ENCODE results near the gene SKIC8. TPM values are rescaled to one million over a fixed set of nuclear protein-coding genes. Genes with fewer than 3 reads are reported as not detected.

The SKIC8 gene
- 83.2 to 115 TPM (median 85.4 TPM) in 5 replicates for total RNA-seq (2022; extraction: Qiagen RNA extraction)

DNA sequence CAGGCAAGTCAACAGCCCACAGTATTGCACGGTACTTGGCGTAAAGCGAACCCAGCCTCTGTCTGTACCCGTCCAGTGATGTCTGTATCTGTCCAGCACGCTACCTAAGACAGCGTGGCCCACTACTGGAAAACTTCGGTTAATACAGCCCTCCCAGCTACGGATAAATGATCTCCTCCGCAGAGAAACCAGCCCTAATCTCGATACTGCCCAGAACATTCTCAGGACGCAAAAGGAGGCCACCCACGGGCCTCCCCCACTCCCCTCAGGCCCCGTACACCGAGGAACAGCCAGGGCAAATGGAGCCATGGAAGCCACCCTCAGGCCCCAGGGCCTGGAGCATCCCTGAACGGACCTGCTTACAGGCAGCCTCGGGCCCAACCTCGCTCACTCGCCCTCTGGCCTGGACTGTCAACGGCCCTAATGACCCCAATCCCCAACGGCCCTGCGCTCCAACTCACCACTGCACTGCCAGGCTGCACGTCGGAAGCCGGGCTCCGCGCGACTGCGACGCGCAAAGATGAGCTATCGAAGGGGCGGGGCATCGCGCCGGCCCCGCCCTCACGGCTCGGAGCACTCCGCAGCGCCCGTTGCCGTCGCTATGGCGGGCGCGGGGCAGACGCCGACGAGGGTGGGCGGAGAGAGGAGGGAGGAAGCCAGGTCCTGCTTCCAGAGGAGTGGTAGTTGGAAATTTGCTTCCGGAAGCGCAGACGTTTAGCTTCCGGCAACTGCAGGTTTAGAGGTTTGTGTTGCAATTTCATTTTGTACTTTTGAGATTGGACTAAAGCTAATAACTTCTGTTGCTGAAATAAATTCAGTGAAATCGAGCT lies at the start of gene SKIC8:
TSS of gene SKIC8 (minus strand) at position 509 of the 830 bp plus-strand sequence. CDS start 3,923 bp downstream, outside the sequence.

DNA sequence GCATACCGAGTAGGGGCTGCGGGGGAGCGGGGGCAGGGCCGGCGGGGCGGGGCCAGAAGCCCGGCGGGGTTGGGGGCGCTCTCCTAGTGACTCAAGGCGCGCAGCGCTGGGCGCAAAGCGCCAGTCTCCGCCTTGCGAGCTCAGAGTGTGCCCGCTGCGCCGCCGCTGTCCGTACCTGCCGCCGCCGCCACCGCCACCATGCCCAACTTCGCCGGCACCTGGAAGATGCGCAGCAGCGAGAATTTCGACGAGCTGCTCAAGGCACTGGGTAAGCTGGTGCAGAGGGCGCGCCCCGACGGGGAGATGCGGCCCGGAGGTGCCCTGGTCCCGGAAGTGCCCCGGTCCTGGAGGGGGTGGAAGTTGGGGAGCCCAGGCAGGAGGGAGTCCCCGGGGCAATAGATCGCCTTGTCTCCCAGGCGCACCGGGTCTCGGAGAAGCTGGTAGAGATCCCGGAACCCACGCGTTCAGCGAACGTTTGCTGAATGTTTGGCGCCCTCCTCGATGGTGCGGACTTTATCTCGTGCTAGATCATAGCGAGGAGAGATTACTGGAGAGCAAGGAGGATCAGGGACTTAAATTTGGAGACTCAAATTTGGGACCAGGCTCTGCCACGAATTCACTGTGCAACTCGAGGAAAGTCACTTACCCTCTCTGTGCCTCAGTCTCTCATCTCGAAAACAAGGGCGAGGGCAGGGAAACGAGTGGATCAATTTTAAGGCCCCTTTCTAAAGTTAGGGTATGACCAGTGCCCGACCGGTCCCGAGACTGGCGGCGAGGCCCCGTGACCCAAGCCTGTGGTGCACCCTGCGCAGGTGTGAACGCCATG lies 41.0 kb upstream of the SKIC8 start, which contains the start of gene CRABP1:
TSS of gene CRABP1 (plus strand) at position 123 of the 826 bp plus-strand sequence. CDS start at position 199, 76 bp downstream.

DNA sequence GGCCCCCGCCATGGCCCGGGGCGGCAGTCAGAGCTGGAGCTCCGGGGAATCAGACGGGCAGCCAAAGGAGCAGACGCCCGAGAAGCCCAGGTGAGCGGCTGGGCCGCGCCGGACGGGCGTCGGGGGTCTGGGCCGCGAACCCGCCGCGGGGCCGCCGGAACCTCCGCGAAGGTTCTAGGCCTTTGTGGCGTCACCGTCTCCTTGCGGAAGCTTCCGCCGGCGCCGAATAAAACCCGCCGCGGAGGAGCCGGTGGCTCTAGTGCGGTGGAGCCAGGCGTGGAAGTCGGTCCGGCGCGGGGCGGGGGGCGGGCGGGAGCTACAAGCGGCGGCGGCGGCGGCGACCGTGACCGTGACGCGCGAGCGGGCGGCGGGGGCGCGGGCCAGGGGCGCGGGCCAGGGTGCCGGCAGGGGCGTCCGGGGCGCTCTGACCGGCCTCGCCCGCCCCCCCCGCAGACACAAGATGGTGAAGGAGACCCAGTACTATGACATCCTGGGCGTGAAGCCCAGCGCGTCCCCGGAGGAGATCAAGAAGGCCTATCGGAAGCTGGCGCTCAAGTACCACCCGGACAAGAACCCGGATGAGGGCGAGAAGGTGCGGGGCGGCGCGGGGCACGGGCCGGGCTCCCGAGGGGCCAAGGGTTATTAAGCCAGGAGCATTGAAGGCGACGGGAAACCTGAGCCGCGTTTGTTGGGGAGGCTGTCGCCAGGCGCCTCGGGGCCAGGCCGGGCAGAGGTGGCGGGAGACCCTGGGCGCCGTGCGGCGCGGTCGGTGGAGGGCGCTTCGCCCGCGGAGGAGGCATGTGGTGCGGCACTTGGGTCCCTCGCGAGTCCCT lies 34.9 kb downstream of the SKIC8 start, which contains the start of gene DNAJA4:
TSS of gene DNAJA4 (plus strand) at position 259 of the 833 bp plus-strand sequence. CDS start at position 461, 202 bp downstream.

DNA sequence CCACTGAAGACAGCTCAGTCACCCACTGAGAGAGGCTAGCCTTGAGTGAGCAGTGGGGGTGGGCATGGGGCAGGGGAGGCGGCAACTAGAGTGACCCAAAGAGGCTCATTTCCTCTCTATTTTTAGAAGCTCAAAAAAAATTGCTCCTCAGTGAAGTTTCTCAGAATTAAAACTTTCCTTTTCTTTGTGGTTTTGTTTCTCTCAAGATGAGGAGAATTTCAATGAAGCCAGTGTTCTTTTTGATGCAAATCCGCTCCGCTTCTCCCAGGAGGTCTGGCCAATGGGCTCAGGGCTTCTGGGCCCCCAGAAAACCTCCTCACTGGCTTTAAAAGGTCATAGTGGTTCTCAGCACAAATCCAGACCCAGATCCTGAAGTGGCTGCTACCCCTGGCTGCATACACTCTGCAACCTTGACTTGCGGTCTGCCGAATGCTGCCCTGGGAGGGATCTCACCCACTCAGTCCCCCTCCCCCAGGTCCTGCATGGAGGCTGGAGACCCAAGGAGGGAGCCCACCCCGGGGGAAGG lies 64.8 kb downstream of the SKIC8 start, which contains the start of gene ACSBG1:
TSS of gene ACSBG1 (minus strand) at position 51 of the 526 bp plus-strand sequence. CDS start 64 bp downstream, outside the sequence.

Other genes starting within 250 kb of the SKIC8 start
- gene TBC1D2B, start 221.9 kb downstream of the SKIC8 start, total RNA-seq (2022; extraction: Qiagen RNA extraction): 11.7 to 18.0 TPM (median 16.7 TPM) in 5 replicates
- not detected in 5 replicates for gene SH2D7, start 207.0 kb downstream of the SKIC8 start, total RNA-seq (2022; extraction: Qiagen RNA extraction)
- 27.4 to 28.1 TPM (median 27.9 TPM) in 5 replicates for gene CIB2, start 168.2 kb downstream of the SKIC8 start, total RNA-seq (2022; extraction: Qiagen RNA extraction)
- 78.0 to 89.7 TPM (median 78.5 TPM) in 5 replicates for gene IDH3A, start 150.2 kb downstream of the SKIC8 start, total RNA-seq (2022; extraction: Qiagen RNA extraction)
- 0.06 to 0.81 TPM (median 0.30 TPM) in 5 replicates for gene ACSBG1, start 65.0 kb downstream of the SKIC8 start, total RNA-seq (2022; extraction: Qiagen RNA extraction)
- 0.02 to 0.09 TPM (median 0.07 TPM) in 3 of 5 replicates, not detected in the others for gene DNAJA4, start 35.0 kb downstream of the SKIC8 start, total RNA-seq (2022; extraction: Qiagen RNA extraction)
- gene CRABP1, start 40.7 kb upstream of the SKIC8 start, total RNA-seq (2022; extraction: Qiagen RNA extraction): 1.3 to 2.2 TPM (median 1.6 TPM) in 5 replicates
- 34.4 to 59.2 TPM (median 53.2 TPM) in 5 replicates for gene IREB2, start 138.6 kb upstream of the SKIC8 start, total RNA-seq (2022; extraction: Qiagen RNA extraction)
- 5.5 to 6.6 TPM (median 6.2 TPM) in 5 replicates for gene HYKK, start 208.0 kb upstream of the SKIC8 start, total RNA-seq (2022; extraction: Qiagen RNA extraction)
- gene PSMA4, start 240.8 kb upstream of the SKIC8 start, total RNA-seq (2022; extraction: Qiagen RNA extraction): 358 to 494 TPM (median 380 TPM) in 5 replicates